Activated T-cell treated with anti-CD3 and anti-CD28 coated beads, Interleukin-2, amount 50 U/mL, for 48 hours (primary cell): ENCODE data around the gene NRG2.
A peak's percentile ranks its signal among the peaks of the same experiment; 100 is the strongest.

Source experiments
- DNase-seq, 2 experiments: peaks; one replicate each; pipeline ENCODE4 v3.0.0-alpha.2; 2020

Gene NRG2

GRCh38 chr5:139964994-139965565 lies 78.0 kb downstream of the NRG2 start:
- no peak for DNase-seq

GRCh38 chr5:139964266-139964993 lies 78.7 kb downstream of the NRG2 start:
- DNase-seq, result peak in 1 of 2 experiments; percentile 6

GRCh38 chr5:139962445-139962844 lies 80.7 kb downstream of the NRG2 start:
- no peak for DNase-seq

GRCh38 chr5:139961435-139962157 lies 81.5 kb downstream of the NRG2 start:
- peak in 1 of 2 experiments; percentile 9 for DNase-seq

- peak in 1 of 2 experiments; percentile 23 for DNase-seq
These were observed 82.2 kb downstream of the NRG2 start for GRCh38 chr5:139960723-139961383.

- no peak for DNase-seq
These were observed 84.5 kb downstream of the NRG2 start for GRCh38 chr5:139958432-139959148.

- DNase-seq, result no peak
These were observed 86.8 kb downstream of the NRG2 start for GRCh38 chr5:139956342-139956741.

- no peak for DNase-seq
These were observed 87.4 kb downstream of the NRG2 start for GRCh38 chr5:139955616-139956273.

- no peak for DNase-seq
These were observed 88.0 kb downstream of the NRG2 start for GRCh38 chr5:139955053-139955605.

GRCh38 chr5:139954462-139954861 lies 88.6 kb downstream of the NRG2 start:
- DNase-seq, result no peak

- DNase-seq, result no peak
These were observed 89.1 kb downstream of the NRG2 start for GRCh38 chr5:139954022-139954421.

GRCh38 chr5:139952574-139952973 lies 90.5 kb downstream of the NRG2 start:
- DNase-seq, result no peak

GRCh38 chr5:139951983-139952382 lies 91.1 kb downstream of the NRG2 start:
- DNase-seq, result no peak

GRCh38 chr5:139951296-139951924 lies 91.7 kb downstream of the NRG2 start:
- no peak for DNase-seq

GRCh38 chr5:139950436-139950835 lies 92.7 kb downstream of the NRG2 start:
- DNase-seq, result no peak

GRCh38 chr5:139949710-139950109 lies 93.4 kb downstream of the NRG2 start:
- DNase-seq, result no peak

- no peak for DNase-seq
These were observed 95.4 kb downstream of the NRG2 start for GRCh38 chr5:139947727-139948126.

GRCh38 chr5:139946440-139946839 lies 96.7 kb downstream of the NRG2 start:
- no peak for DNase-seq

- DNase-seq, result no peak
These were observed 97.1 kb downstream of the NRG2 start for GRCh38 chr5:139946006-139946405.

GRCh38 chr5:139942243-139942642 lies 100.9 kb downstream of the NRG2 start:
- DNase-seq, result no peak

- DNase-seq, result no peak
These were observed 112.7 kb downstream of the NRG2 start for GRCh38 chr5:139930406-139930805.
